Upper lobe of right lung (tissue), 1 donor: Measurements from ENCODE around the gene DMBX1. TPM values are rescaled to one million over a fixed set of nuclear protein-coding genes. Genes with fewer than 3 reads are reported as not detected.

ENCODE experiments used
- ATAC-seq: fragments of 200-7000 bp; cut with Tn5 transposase; one replicate; pipeline ENCODE4 v1.9.1; 2020; ENCODE audit warnings: mild to moderate bottlenecking, moderate library complexity
- DNase-seq: peaks from one replicate; pipeline ENCODE4 v3.0.0-alpha.2; 2020
- H3K27ac ChIP-seq: fragments of 200-600 bp; one replicate; pipeline ENCODE4 v1.8.0; 2022
- H3K27me3 ChIP-seq: fragments of 200-600 bp; one replicate; pipeline ENCODE4 v1.8.0; 2022; ENCODE audit warnings: mild to moderate bottlenecking
- H3K36me3 ChIP-seq: fragments of 200-600 bp; one replicate; pipeline ENCODE4 v1.8.0; 2022
- H3K4me1 ChIP-seq: fragments of 200-600 bp; one replicate; pipeline ENCODE4 v1.8.0; 2022
- H3K4me3 ChIP-seq: fragments of 200-600 bp; one replicate; pipeline ENCODE4 v1.8.0; 2022; ENCODE audit warnings: mild to moderate bottlenecking
- H3K9me3 ChIP-seq: fragments of 200-600 bp; one replicate; pipeline ENCODE4 v1.8.0; 2022
- CTCF ChIP-seq: fragments of 200-600 bp; IDR thresholded peaks from one replicate; pipeline ENCODE4 v1.8.0; 2022; ENCODE audit warnings: antibody characterized with exemption
- intact Hi-C: fragments of 100-400 bp; cut with DNase I; formaldehyde crosslinking; loops from one replicate; pipeline ENCODE4 v1.11.0; 2022
- total RNA-seq: library from RNA; stranded (reverse); fragmentation: NEBNext Ultra II Directional; extraction: Animal tissue kit (Norgen Biotek cat#: 25700); gene quantifications from one replicate; pipeline ENCODE4 v1.2.1, GENCODE V29; 2021
- donor health status: DM: no; HTN: yes; CAD: no; lungs with severe emphysema.

The DMBX1 gene
- total RNA-seq, 1 donor from 2014 or later, result not detected

DNA sequence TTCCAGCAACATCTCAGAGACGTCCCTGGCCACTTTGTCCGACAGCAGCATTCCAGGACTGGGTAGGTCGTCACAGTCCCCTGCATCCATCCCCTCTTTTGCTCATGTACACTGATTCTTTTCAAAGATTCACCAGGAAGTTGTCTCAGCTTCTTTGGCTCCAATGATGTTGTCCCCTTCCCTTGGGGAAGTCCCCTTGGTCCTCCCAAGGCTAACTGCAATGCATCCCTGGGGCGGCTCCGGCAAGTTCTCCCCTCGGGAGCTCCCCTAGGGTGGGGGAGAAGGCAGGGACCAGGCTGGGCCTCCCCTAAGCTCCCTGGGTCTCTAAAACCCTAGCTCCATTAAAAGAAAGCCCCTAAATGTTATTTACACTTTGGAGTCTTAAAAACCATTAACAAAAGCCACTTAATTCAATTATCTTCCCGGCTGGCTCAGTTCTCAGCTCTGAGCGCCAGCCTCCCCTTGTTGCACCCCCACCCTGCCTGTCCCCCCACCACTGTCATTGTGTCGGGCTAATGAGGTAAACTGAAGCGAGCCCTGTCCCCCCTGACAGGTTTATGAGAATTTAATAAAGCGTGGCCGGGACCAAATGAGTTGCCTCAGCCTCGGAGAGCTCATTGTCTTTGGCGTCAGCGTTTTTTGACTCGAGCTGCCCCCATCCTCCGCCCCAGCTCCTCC is 36.5 kb downstream of the DMBX1 start:
- no peaks in the 10 kb centered on the region for H3K36me3 ChIP-seq
- DNase-seq, result no peak
- intact Hi-C loops, result loop anchor here (10.0 kb wide), 1 partner anchor 51 kb away; no protein-coding TSS in a partner anchor
- no peak overlapping the region for H3K4me3 ChIP-seq
- no peak for TF ChIP-seq CTCF
- no peak overlapping the region for H3K27ac ChIP-seq
- H3K9me3 ChIP-seq, result no peaks in the 10 kb centered on the region
- H3K27me3 ChIP-seq, result peaks cover 18% of the 10 kb centered on the region
- no peak for ATAC-seq
- peaks cover 12% of the 10 kb centered on the region for H3K4me1 ChIP-seq

GRCh38 chr1:46526691-46527291 is 37.2 kb downstream of the DMBX1 start:
- ATAC-seq, result no peak
- H3K36me3 ChIP-seq, result no peaks in the 10 kb centered on the region
- no peak overlapping the region for H3K27ac ChIP-seq
- TF ChIP-seq CTCF, result no peak
- DNase-seq, result no peak
- H3K27me3 ChIP-seq, result peaks cover 20% of the 10 kb centered on the region
- H3K4me3 ChIP-seq, result no peak overlapping the region
- peaks cover 12% of the 10 kb centered on the region for H3K4me1 ChIP-seq
- intact Hi-C loops, result loop anchor here (10.0 kb wide), 1 partner anchor 52 kb away; no protein-coding TSS in a partner anchor
- no peaks in the 10 kb centered on the region for H3K9me3 ChIP-seq

- no peaks in the 10 kb centered on the region for H3K9me3 ChIP-seq
- DNase-seq, result peak; percentile 87
- peak; percentile 88 for ATAC-seq
- H3K27ac ChIP-seq, result no peak overlapping the region
- H3K27me3 ChIP-seq, result peaks cover 24% of the 10 kb centered on the region
- H3K4me3 ChIP-seq, result no peak overlapping the region
- TF ChIP-seq CTCF, result peak; percentile 92
- intact Hi-C loops, result loop anchor here (10.0 kb wide), 1 partner anchor 53 kb away; no protein-coding TSS in a partner anchor
- no peaks in the 10 kb centered on the region for H3K36me3 ChIP-seq
- peaks cover 4% of the 10 kb centered on the region for H3K4me1 ChIP-seq
These were observed 38.0 kb downstream of the DMBX1 start for GRCh38 chr1:46527474-46528296.

DNA sequence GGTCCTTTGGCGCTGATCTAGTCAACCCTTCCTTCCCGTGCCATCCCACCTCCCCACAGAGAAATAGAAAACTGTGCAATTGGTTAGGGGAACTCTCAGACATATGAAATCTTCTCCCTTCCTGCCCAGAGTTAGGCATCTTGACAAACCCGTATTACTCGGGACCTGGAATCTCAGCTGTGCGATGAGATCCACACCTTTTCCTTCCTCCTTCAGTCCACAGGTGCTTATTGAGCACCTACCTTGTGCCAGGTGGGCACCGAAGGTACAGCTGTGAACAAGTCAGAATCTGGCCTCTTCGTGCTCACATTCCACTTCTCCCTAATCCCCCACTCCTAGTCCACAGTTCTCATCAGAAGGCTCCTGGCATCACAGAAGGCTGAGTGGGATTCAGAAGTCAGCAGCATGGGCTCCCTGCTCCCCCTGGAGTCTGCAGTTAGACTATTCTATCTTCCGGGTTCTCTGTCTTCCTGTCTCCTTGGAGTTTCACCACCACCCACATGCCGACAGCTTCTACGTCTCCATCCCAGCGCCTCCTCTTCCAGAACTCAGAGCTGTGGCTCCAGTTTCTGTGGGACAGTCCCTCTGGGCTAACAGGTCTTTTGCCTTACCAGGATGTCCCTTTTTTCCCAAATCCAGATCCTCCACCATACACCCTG is 38.8 kb downstream of the DMBX1 start:
- Histone ChIP-seq H3K9me3 (no peaks in the 10 kb centered on the region), H3K4me1 (no peaks in the 10 kb centered on the region), H3K27me3 (peaks cover 24% of the 10 kb centered on the region), H3K27ac (no peak overlapping the region), H3K4me3 (no peak overlapping the region), H3K36me3 (no peaks in the 10 kb centered on the region)
- ATAC-seq (no peak), DNase-seq (no peak)
- intact Hi-C loops, result loop anchor here (10.0 kb wide), 1 partner anchor 54 kb away; no protein-coding TSS in a partner anchor
- TF ChIP-seq CTCF, result peak; percentile 4

- no peak for TF ChIP-seq CTCF
- Histone ChIP-seq H3K27me3 (peaks cover 20% of the 10 kb centered on the region), H3K4me3 (no peak overlapping the region), H3K27ac (no peak overlapping the region), H3K4me1 (no peaks in the 10 kb centered on the region), H3K36me3 (no peaks in the 10 kb centered on the region), H3K9me3 (no peaks in the 10 kb centered on the region)
- DNase-seq (no peak), ATAC-seq (no peak)
- intact Hi-C loops, result loop anchor here (10.0 kb wide), 1 partner anchor 54 kb away; no protein-coding TSS in a partner anchor
These were observed 39.5 kb downstream of the DMBX1 start for GRCh38 chr1:46529031-46529630.
